K562 (cell line): ENCODE results near the gene COL13A1. TPM values are rescaled to one million over a fixed set of nuclear protein-coding genes. Genes with fewer than 3 reads are reported as not detected.

ENCODE experiments used
- ATAC-seq: fragments of 200-7000 bp; cut with Tn5 transposase; 3 replicates; pipeline ENCODE4 v1.9.1; 2020; ENCODE audit warnings: moderate library complexity
- BruUV-seq: library from RNA; stranded (reverse); fragments of 400-500 nt; replicated peaks from 2 replicates; lab custom pipeline; 2021; lab: Mats Ljungman, UMichigan
- CTCF ChIA-PET: fragments of 300-600 bp; formaldehyde crosslinking; extraction: SDS; loops from one replicate; lab custom pipeline; 2021; ENCODE audit warnings: low intra/inter-chr PET ratio; lab: Yijun Ruan, JAX
- POLR2A ChIA-PET: fragments of 300-600, 350-650 bp; sonication (Branson Sonifier 250); formaldehyde crosslinking; extraction: SDS; loops from one replicate; lab custom pipeline; 2021; ENCODE audit warnings: antibody characterized with exemption, inconsistent platforms; lab: Yijun Ruan, JAX
- DNase-seq, 4 experiments: peaks; one replicate each; pipeline versions ENCODE4 v3.0.0 to v3.0.0-alpha.2; 2011 to 2018; ENCODE audit warnings: low spot score in 3 of 4, mixed read lengths in 3 of 4; ENCODE audit errors: extremely low read depth in 1 of 4
- FAIRE-seq: peaks from 2 replicates; lab custom pipeline; 2011; peaks lifted over from hg19 to GRCh38; lab: Jason Lieb, UNC
- H2AFZ ChIP-seq: 2 replicates; pipeline ENCODE4 v1.6.0; 2011; ENCODE audit warnings: low read depth, low read length, control low read depth, inconsistent platforms
- H3K27ac ChIP-seq: fragments of 200-600 bp; 3 replicates; pipeline ENCODE4 v1.8.0; 2011; ENCODE audit warnings: low read depth, mild to moderate bottlenecking, control low read depth, inconsistent platforms, low read length, moderate library complexity, mixed read lengths; ENCODE audit errors: extremely low read depth
- H3K27me3 ChIP-seq, 2 experiments: fragments of 300-600 bp in 1 of 2; 2 replicates in 1 of 2; 3 replicates in 1 of 2; pipeline versions ENCODE4 v1.6.0 to v1.8.0; 2011; ENCODE audit warnings: inconsistent platforms in 2 of 2, low read length in 2 of 2, mild to moderate bottlenecking in 1 of 2, mixed read lengths in 1 of 2, moderate library complexity in 1 of 2; ENCODE audit not compliant: control insufficient read depth in 2 of 2, insufficient read depth in 2 of 2
- H3K36me3 ChIP-seq: fragments of 300-600 bp; 3 replicates; pipeline ENCODE4 v1.8.0; 2011; ENCODE audit warnings: mild to moderate bottlenecking, low read length, inconsistent platforms; ENCODE audit not compliant: control insufficient read depth, insufficient read depth
- H3K4me1 ChIP-seq, 2 experiments: fragments of 200-600 bp in 1 of 2; replicated peaks in 1 of 2; 2 replicates in 1 of 2; 3 replicates in 1 of 2; pipeline versions ENCODE4 v1.5.1 to v1.8.0; 2011; ENCODE audit warnings: inconsistent platforms in 2 of 2, low read length in 2 of 2, mild to moderate bottlenecking in 1 of 2, mixed read lengths in 1 of 2, moderate library complexity in 1 of 2; ENCODE audit not compliant: control insufficient read depth in 2 of 2, insufficient read depth in 2 of 2
- H3K4me2 ChIP-seq: 2 replicates; pipeline ENCODE4 v1.6.1; 2011; ENCODE audit warnings: low read length, control low read depth, inconsistent platforms, mixed read lengths; ENCODE audit not compliant: insufficient read depth
- H3K4me3 ChIP-seq: fragments of 200-600 bp; sonication (generic), shearing (Covaris generic); 2 replicates; pipeline ENCODE4 v1.5.1; 2016; ENCODE audit warnings: control low read depth, inconsistent platforms
- H3K79me2 ChIP-seq: fragments of 200-600 bp; 3 replicates; pipeline ENCODE4 v1.8.0; 2011; ENCODE audit warnings: low read length, inconsistent platforms; ENCODE audit not compliant: control insufficient read depth, insufficient read depth
- H3K9ac ChIP-seq, 2 experiments: 2 replicates each; pipeline versions ENCODE4 v1.6.0 to v1.6.1; 2011; ENCODE audit warnings: low read depth in 2 of 2, low read length in 2 of 2, control low read depth in 1 of 2, inconsistent platforms in 1 of 2, mild to moderate bottlenecking in 1 of 2, mixed read lengths in 1 of 2; ENCODE audit not compliant: insufficient read depth in 1 of 2
- H3K9me1 ChIP-seq: one replicate; pipeline ENCODE4 v1.6.0; 2011; ENCODE audit warnings: inconsistent platforms, mild to moderate bottlenecking, low read length, moderate library complexity; ENCODE audit not compliant: control insufficient read depth, insufficient read depth
- H3K9me3 ChIP-seq: replicated peaks from 2 replicates; pipeline ENCODE4 v1.5.1; 2011; ENCODE audit warnings: low read depth, low read length, inconsistent platforms; ENCODE audit not compliant: control insufficient read depth, insufficient read depth
- H4K20me1 ChIP-seq: replicated peaks from 2 replicates; pipeline ENCODE4 v1.6.1; 2011; ENCODE audit warnings: low read length, inconsistent platforms, mixed read lengths; ENCODE audit not compliant: control insufficient read depth, insufficient read depth
- CTCFL ChIP-seq: IDR thresholded peaks from 2 replicates; pipeline ENCODE4 v1.6.1; 2011; ENCODE audit warnings: borderline replicate concordance, low read depth, mild to moderate bottlenecking, moderate library complexity, low read length; ENCODE audit not compliant: insufficient read depth, poor library complexity, severe bottlenecking
- MLX ChIP-seq, 2 experiments: fragments of 450-650 bp in 1 of 2; sonication (generic) in 1 of 2; formaldehyde crosslinking; conservative IDR thresholded peaks; 2 replicates each; pipeline versions ENCODE4 v1.4.0 to v1.8.1; 2020 to 2022; ENCODE audit warnings: mild to moderate bottlenecking in 1 of 2, missing genetic modification reagents in 1 of 2
- TCF15 ChIP-seq: fragments of 250-450 bp; sonication (Bioruptor Pico); IDR thresholded peaks from 2 replicates; pipeline ENCODE4 v1.8.0; 2022; ENCODE audit warnings: moderate library complexity, mild to moderate bottlenecking, inconsistent platforms
- ZBTB7A ChIP-seq: IDR thresholded peaks from 2 replicates; pipeline ENCODE4 v1.6.1; 2011; ENCODE audit warnings: low read depth, mild to moderate bottlenecking, low read length, moderate library complexity, borderline replicate concordance; ENCODE audit not compliant: control insufficient read depth
- ZKSCAN3 ChIP-seq: fragments of 250-450 bp; sonication (Bioruptor Pico); IDR thresholded peaks from 2 replicates; pipeline ENCODE4 v1.4.0; 2020
- WGBS: fragments of 100-300 bp; shearing (Covaris generic); methylation state at CpG from one replicate; pipeline ENCODE4 v1.1.6; 2016; ENCODE audit warnings: low coverage, mixed read lengths; ENCODE audit not compliant: insufficient coverage; ENCODE audit errors: missing lambda C conversion rate; 5-methylcytosine and 5-hydroxymethylcytosine counted together
- in situ Hi-C: fragments of 300-500 bp; cut with MboI; formaldehyde crosslinking; loops from 4 replicates; pipeline ENCODE4 v1.15.0; 2018; ENCODE audit warnings: inconsistent platforms, mixed read lengths
- intact Hi-C: fragments of 100-400 bp; cut with micrococcal nuclease; formaldehyde crosslinking; loops from 2 replicates; pipeline ENCODE4 v1.14.2; 2022
- polyA plus RNA-seq, 8 experiments: library from polyadenylated mRNA; depleted of rRNA in 4 of 8; stranded (reverse) in 5 of 8; unstranded in 3 of 8; fragments of >200 nt; fragmentation: Nextera tagmentation in 2 of 8; fragmentation: Illumina TruSeq in 1 of 8; extraction: Ambion mirVana in 2 of 8; extraction: Trizol in 1 of 8; gene quantifications; 2 replicates each; pipeline versions ENCODE4 v1.2.1 to v1.2.3, GENCODE V29; 2011 to 2014; ENCODE audit warnings: inconsistent platforms in 1 of 8, missing spikeins in 1 of 8
- total RNA-seq, 7 experiments: library from RNA; depleted of rRNA in 6 of 7; stranded (reverse); fragments of >200 nt in 6 of 7; fragmentation: Illumina TruSeq in 2 of 7; extraction: Trizol in 2 of 7; gene quantifications; 2 replicates each; pipeline versions ENCODE4 v1.2.1 to v1.2.3, GENCODE V29; 2011 to 2021; ENCODE audit warnings: low replicate concordance in 1 of 7

COL13A1 gene
- total and polyA plus RNA-seq, 9 of the 15 experiments (the other 6 are each of a cell fraction or from before 2014, with no cell fraction given): not detected

- Histone ChIP-seq H3K36me3 (no peaks in the 10 kb centered on the region), H4K20me1 (no peaks in the 10 kb centered on the region; the same call in 1 of the 2 replicates), H3K27ac (no peak overlapping the region), H3K4me3 (no peak overlapping the region), H3K4me2 (no peak overlapping the region)
- POLR2A ChIA-PET: no interaction called here
- DNase-seq: no peak
- intact Hi-C loops: loop anchor here (10.0 kb wide), 1 partner anchor 265 kb away; no protein-coding TSS in a partner anchor
- no peak for TF ChIP-seq ZBTB7A
- no peak for TF ChIP-seq CTCFL
- no peak for TF ChIP-seq TCF15
- TF ChIP-seq ZKSCAN3 (CRISPR knock-in tag): no peak
- TF ChIP-seq MLX (CRISPR knock-in tag; conservative IDR thresholded peaks at IDR 0.05): no peak
- TF ChIP-seq, all 486 proteins: peak for 0
- WGBS: 0% methylated on average over 5 of the region's 5 CpGs
- no peaks in the 10 kb centered on the region; a peak in 1 of 5 replicates for H3K27me3 ChIP-seq
- H2AFZ ChIP-seq: no peak overlapping the region
- no peaks in the 10 kb centered on the region for H3K4me1 ChIP-seq
- H3K79me2 ChIP-seq: no peaks in the 10 kb centered on the region
- no peaks in the 10 kb centered on the region for H3K9me1 ChIP-seq
- FAIRE-seq (no peak), ATAC-seq (no peak)
- H3K9me3 ChIP-seq: no peaks in the 10 kb centered on the region
- in situ Hi-C loops: no loop called here
- CTCF ChIA-PET: no interaction called here
- no TSS peak for BruUV-seq
- H3K9ac ChIP-seq: no peak overlapping the region
Observed at GRCh38 chr10:69780077-69780476, 21.6 kb upstream of the COL13A1 start.
